GM18499 (cell line): ENCODE results near the gene SPNS1.
"Not testable (repeated sequence)": the region's sequence is repeated elsewhere in the genome, so short reads cannot be mapped to it uniquely, and the experiment has no call there.

Source experiments
- ATAC-seq: cut with Tn5 transposase; IDR thresholded peaks from one replicate; pipeline ENCODE4 v1.9.1; 2021; ENCODE audit warnings: moderate number of reproducible peaks; ENCODE audit not compliant: insufficient read depth, unreplicated experiment

SPNS1 gene

DNA sequence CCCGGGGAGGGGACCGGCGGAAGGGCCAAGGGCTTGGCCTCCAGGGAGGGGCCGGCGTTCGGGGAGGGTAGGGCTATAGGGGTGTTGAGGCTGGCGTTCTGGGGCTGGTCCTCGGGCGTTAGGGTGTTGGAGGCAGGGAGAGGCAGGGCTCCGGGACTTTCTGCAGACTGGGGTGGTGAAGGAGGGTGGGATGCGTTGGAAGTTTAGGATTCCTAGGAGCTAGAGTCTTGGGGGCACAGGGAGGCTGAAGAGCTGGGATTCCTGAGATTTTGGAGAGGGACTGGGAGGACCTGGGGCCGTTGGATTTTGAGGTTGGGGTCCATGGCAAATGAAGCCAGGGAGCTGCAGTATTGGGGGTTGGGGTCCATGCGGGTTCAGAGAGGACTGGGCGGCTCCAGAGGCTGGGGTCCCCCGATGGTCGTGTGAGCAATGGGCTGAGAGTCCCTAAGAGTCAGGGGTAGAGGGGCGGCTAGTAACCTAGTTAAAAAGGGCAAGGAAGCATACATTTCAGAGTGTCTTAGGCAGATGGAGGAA is 23.1 kb upstream of the SPNS1 start:
- no peak for ATAC-seq

DNA sequence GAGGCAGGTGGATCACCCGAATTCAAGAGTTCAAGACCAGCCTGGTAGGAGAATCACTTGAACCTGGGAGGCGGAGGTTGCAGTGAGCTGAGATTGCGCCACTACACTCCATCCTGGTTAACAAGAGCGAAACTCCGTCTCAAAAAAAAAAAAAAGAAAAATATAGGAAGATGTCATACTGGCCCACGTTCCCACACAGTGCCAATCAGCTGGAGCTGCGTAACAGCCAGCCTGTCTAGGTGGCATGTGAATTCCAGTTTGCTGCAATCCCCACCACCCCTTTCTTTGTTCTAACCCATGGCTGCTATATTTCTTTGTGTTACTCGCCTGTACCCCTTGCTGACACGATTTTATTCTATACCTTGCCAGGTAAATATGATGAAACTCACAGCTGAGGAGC is 16.4 kb upstream of the SPNS1 start:
- ATAC-seq = no peak

DNA sequence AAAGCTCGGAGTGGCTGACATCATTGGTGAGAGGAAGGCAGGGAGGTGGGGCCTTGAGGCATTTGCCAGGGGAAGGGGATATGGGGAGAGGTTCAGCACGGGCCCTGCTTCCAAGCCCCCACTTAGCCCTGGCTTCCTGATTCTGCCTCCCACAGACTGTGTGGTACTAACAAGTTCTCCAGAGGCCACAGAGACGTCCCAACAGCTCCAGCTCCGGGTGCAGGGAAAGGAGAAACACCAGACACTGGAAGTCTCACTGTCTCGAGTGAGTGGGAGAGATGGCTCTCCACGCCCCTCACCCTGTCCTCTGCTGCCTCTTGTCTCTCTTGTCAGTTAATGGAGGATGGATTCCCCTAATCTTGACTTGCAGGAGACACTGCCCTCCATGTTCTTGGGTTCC is 15.7 kb upstream of the SPNS1 start:
- no peak for ATAC-seq

DNA sequence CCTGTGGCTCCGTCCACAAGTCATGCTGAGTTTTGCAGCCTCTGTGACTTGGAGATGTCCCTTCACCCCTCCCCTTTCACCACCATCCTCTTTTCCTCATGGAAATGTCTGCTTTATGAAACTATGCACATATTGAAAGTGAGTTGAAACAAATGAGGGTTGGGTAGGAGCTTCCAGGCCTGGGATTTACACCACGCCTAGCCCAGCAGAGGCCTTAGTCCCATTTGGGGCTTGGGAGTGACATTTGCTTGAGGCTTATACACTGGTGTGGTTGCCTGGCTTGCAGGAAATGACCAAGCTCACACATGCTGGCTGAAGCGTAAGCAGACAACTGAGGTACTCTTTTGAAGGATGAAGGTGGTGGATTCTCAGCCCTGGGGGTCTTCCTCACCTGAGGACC is 10.5 kb upstream of the SPNS1 start:
- no peak for ATAC-seq

DNA sequence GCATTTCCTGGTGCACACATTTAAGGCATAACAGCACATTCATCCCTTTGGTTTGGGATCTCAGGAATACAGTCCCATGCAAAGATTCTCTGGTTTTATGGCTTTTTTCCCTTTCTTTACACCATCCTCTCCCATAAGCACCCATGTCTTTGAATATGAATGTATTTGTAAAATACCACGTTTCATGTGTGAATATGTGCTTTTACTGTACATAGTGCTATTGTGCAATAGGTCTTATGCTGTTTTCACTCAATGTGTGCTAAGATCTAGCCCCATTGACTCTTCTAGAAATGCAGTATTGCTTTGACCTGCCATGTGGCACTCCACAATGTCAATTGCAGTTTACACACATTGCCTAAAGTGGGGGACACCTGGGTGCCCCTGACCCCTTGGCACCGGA is 10.1 kb upstream of the SPNS1 start:
- ATAC-seq = no peak

DNA sequence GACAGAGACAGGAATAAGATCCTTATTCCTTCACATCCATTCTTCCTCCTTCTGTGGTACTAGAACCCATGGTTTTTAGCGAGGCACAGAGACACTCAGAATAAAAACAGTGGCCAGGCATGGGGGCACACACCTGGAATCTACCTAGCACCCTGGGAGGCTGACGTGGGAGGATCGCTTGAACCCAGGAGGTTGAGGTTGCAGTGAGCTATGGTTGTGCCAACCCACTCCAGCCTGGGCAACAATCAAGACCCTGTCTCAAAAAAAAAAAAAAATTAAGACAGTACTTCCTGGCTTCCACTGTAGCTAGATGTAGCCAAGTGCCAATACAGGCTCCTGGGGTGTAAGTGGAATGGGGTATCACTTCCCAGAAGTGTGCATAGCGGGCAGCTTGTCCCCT is 7.4 kb upstream of the SPNS1 start:
- no peak for ATAC-seq

DNA sequence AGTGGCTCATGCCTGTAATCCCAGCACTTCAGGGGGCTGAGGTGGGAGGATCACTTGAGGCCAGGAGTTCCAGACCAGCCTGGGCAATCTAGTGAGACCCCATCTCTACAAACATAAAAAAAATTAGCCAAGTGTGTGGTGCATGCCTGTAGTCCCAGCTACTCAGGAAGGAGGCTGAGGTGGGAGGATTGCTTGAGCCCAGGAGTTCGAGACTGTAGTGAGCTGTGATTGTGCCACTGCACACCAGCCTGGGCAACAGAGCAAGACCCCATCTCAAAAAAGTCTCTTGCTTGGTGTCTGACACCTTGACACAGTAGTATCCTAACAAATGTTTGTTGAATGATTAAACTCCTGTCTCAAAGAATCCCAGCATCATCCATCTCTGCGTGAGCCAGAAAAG is 4.9 kb upstream of the SPNS1 start:
- ATAC-seq = not testable (repeated sequence)

DNA sequence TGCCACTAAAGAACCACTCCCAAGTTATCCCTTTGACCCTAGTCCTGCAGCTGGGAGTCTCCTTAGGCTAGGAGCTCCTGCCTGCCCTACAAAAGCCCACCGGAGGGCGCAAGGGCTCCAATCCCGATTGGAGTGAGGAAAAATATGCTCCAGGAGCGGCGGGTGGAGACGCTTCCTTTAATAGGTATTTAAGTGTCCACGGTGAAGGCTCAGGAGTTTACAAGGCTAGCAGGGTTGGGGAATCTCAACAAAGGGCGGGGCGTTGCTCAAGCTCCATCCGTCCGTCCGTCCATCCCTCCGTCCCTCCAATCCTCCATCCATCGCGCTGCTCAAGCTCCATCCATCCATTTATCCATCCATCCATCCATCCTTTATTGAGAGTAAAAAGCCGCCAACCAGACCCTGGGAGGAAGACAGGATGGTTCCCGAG is 556 bp upstream of the SPNS1 start:
- no peak for ATAC-seq

DNA sequence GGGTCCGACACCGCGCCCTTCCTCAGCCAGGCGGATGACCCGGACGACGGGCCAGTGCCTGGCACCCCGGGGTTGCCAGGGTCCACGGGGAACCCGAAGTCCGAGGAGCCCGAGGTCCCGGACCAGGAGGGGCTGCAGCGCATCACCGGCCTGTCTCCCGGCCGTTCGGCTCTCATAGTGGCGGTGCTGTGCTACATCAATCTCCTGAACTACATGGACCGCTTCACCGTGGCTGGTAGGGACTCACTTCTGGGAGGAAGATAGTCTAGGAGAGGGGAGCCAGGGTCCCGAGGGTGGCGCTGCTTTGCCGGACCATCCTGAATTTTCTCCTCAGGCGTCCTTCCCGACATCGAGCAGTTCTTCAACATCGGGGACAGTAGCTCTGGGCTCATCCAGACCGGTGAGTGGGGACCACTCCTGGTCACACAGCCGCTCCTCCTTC is 601 bp downstream of the SPNS1 start:
- ATAC-seq = no peak

DNA sequence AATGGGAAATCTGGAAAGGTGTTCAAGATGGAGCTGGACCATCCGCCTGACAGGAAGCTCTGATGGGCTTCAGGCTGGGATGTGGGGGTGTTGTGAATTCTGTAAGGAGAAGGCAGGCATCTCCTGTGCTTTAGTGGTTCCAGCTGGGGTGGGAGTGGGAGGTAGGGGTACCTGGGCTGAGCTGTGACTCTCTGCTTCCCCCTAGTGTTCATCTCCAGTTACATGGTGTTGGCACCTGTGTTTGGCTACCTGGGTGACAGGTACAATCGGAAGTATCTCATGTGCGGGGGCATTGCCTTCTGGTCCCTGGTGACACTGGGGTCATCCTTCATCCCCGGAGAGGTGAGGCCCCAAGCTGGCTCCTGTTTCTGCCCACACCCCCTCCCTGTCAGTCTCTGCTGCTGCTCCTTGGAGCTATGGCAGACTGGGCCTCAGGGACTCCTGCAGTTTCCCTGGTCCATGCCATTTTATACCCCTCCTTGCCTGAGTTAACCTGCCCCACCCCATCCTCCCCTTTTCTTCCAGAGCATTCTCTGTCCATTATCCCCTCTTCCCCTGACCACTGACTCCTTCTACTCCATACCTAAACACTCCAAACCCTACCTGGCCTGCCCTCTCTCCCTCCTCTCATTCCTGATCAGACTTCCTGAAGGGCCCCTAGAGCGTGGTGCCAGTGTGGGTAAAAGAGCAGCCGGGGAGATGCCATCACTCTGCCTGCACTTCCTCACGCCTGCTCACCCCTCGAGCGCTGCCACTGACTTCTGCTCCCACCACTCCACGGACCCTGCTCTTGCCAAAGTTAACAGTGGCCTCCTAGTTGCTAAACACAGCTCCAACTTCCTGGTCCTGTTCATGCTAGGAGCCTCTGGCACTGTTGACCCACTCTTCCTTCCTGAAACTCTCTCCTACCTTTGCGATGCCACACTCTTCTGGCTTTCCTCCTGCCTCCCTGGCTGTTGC is 3.4 kb downstream of the SPNS1 start:
- no peak for ATAC-seq

DNA sequence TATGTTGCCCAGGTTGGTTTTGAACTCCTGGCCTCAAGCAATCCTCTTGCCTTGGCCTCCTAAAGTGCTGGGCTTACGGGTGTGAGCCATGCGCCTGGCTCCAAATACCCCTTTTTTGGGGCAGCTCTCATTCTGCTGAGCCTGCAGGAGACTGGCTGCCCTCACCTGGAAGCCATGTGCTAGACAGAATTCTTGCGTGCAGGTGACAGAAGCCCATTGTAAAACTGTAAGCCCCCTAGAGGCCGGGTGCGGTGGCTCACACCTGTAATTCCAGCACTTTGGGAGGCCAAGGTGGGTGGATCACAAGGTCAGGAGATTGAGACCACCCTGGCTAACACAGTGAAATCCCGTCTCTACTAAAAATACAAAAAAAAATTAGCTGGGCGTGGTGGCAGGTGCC is 5.8 kb downstream of the SPNS1 start:
- not testable (repeated sequence) for ATAC-seq

DNA sequence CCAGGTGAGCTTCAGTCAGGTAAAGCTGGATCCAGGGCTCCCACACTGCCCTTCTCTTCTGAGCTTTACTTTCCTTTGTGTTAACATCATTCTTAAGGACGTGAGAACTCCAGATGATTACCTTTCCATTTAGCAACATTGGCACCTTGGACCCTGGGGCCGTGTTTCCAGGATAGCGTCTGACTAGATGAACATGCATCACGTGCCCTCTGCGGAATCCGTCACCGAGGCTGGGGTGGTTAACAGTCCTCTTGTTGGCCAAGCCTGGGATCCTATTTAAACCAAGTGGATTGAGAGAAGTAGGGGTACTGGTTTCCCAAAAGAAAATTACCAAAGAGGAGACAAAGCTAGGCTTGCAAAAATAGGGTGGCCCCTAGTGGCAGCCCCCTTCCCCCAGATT is 6.4 kb downstream of the SPNS1 start:
- ATAC-seq = no peak

DNA sequence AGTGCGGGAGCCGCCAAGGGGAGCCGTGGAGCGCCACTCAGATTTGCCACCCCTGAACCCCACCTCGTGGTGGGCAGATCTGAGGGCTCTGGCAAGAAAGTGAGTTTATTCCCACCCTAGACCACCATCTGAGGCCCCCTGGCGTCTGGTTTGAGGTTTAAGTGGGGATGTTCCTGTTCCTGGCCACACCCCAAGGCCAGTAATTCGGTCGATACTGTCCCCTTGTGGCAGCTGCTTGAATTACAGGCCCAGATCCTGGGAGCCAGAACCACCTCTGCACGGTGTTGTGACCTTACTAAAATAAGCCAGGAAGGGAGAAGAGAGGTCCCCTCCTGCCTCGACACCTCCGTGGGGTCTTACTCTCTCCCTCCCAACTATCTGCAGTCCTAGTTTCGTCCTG is 6.9 kb downstream of the SPNS1 start:
- no peak for ATAC-seq

DNA sequence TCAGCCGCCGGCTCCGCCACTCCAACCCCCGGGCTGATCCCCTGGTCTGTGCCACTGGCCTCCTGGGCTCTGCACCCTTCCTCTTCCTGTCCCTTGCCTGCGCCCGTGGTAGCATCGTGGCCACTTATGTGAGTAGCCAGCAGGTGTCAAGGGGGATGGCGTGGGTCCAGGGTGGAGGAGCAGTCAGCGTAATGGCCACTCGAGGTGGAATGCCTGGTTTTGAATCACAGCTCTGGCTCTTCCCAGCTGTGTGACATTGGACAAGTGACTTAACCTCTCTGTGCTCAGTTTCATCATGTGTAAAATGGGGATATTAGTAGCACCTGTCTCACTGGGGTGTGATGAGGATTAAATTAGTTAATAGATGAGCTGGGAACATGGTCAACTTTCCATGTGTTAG is 7.8 kb downstream of the SPNS1 start:
- no peak for ATAC-seq

DNA sequence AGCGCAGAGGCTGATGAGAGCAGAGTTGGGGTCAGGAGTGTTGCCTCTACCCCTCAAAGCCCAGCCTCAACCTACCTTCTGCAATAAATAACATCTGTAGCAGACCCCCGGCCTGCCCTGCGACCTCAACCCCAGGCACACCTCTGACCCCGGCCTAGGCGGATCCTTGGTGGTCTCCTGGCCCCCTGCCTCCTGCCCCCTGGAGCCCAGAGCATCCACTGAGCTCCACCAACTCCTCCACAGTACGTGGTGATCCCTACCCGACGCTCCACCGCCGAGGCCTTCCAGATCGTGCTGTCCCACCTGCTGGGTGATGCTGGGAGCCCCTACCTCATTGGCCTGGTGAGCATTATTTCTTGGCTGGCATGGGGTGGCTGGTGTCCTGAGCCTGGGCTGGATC is 8.4 kb downstream of the SPNS1 start:
- ATAC-seq = no peak

DNA sequence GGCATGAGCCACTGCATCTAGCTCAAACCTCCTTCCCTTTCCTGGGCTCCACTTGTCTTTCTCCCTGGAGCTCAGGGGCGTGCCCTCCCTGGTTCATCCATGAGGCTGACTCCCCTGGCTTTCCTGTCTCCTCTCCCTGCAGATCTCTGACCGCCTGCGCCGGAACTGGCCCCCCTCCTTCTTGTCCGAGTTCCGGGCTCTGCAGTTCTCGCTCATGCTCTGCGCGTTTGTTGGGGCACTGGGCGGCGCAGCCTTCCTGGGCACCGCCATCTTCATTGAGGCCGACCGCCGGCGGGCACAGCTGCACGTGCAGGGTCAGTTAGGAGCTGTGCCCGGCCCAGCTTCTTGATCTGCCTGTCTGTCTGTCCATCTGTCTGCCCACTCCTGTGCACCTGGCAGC is 9.1 kb downstream of the SPNS1 start:
- no peak for ATAC-seq

DNA sequence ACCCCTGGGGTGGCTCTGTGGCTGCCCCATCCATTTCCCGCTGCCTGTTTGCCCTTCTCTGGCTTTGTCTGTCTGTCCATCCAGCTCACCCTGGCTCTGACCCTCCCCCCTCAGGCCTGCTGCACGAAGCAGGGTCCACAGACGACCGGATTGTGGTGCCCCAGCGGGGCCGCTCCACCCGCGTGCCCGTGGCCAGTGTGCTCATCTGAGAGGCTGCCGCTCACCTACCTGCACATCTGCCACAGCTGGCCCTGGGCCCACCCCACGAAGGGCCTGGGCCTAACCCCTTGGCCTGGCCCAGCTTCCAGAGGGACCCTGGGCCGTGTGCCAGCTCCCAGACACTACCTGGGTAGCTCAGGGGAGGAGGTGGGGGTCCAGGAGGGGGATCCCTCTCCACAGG is 9.5 kb downstream of the SPNS1 start:
- ATAC-seq = no peak

DNA sequence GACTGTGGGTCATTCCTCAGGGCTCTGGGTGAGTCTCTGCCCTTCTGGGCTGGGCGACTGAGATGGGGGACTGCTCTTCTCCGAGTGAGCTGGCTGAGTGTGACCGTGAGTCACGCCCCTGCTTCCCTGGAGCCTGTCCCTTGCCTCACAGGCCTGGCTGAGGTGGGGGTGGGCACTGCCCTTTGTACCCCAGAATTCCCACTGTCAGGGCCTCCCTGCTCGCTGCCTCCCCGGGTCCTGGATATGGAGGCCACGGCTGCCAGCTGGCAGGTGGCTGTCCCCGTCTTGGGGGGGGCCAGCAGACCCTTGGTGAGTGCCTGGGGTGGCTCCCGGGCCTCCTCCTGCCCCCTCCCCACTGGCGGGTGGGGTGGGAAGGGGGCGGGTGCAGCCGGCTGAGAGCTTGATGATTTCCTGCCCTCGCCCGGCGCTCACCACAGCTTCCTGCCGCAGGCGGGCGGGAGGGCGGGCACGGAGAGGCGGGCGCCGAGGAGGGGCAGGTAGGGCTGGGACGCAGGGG is 10.1 kb downstream of the SPNS1 start, which contains the start of gene LAT:
LAT (plus strand) TSS at position 434 of the 517 bp plus-strand sequence. CDS start 366 bp downstream, outside the sequence.
- no peak for ATAC-seq

DNA sequence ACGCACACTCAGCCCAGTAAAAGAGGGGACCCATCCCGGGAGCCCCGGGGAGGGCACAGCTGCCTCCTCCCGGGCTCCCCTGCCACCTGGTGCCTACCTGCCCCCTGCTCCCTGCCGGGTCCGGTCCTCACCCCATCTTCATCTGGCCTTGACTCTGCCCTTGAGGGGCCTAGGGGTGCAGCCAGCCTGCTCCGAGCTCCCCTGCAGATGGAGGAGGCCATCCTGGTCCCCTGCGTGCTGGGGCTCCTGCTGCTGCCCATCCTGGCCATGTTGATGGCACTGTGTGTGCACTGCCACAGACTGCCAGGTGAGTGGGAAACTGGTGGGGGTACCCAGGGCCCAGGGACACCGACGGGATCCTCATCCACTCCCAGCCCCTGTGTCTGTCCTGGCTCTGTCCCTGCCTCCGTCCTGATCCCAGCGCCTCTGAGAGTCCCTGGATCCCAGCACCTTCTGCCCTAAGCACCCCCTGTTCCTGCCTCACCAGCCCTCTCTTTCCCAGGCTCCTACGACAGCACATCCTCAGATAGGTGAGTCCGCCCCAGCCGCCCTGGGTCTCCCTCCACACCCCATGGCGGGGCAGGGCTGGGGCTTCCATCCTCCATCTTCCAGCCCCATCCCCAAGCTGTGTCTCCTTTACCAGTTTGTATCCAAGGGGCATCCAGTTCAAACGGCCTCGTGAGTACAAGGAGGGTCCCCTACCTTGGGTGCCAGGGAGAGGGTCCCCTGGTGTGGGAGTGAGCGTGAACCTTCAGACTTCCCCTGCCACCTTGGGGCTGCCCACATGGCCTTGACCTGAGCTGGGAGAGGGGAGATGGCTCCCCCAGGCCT is 10.8 kb downstream of the SPNS1 start:
- no peak for ATAC-seq

DNA sequence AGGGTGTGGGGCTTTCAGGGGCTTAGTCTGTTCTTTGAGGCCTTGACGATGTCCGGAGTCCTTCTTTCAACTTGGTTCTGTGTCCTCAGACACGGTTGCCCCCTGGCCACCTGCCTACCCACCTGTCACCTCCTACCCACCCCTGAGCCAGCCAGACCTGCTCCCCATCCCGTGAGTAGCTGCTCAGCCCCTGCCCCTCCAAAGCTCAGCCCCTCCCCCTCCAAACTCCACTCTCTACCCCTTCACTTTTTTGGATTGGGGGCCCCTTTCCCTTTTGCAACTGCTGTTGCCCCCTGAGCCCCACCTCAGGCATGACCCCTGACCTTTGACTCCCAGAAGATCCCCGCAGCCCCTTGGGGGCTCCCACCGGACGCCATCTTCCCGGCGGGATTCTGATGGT is 11.5 kb downstream of the SPNS1 start:
- no peak for ATAC-seq

DNA sequence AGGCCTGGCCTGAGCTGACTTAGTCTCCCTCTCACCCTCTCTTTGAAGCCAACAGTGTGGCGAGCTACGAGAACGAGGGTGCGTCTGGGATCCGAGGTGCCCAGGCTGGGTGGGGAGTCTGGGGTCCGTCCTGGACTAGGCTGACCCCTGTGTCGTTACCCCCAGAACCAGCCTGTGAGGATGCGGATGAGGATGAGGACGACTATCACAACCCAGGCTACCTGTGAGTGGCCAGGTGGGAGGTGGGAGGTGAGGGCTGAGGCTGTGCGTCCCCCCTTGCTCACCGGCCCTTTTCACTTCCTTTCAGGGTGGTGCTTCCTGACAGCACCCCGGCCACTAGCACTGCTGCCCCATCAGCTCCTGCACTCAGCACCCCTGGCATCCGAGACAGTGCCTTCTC is 11.9 kb downstream of the SPNS1 start:
- no peak for ATAC-seq
